GM20000 (cell line): ENCODE measurements around the gene OR2G2.

Source experiments
- DNase-seq: peaks from one replicate; pipeline ENCODE4 v3.0.0; 2012; ENCODE audit warnings: low spot score
- CTCF ChIP-seq: IDR thresholded peaks from 2 replicates; pipeline ENCODE4 v1.5.1; 2012; ENCODE audit warnings: mild to moderate bottlenecking, control low read depth; ENCODE audit errors: extremely low read depth, missing control alignments

The OR2G2 gene

DNA sequence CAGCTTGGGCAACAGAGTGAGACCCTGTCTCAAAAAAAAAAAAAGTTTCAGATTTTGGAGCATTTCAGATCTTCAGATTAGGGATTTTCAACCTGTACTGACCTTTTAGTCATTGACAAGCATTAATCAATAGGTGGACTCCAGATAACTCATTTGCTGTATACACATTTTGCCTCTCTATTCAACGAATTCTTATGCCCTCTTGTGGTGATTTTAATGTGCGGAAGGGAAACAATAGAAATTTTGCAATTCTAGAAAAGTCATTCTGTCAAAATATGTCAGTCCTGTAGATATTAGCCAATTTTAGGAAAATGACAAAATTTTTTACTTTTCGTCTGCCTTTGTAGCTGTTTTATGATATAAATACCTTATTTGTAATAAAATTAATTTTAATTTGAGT lies 11.6 kb upstream of the OR2G2 start:
- TF ChIP-seq CTCF = peak; percentile 35
- DNase-seq = peak; percentile 32

GRCh38 chr1:247578946-247579460 lies 9.2 kb upstream of the OR2G2 start:
- TF ChIP-seq CTCF = no peak
- no peak for DNase-seq

DNA sequence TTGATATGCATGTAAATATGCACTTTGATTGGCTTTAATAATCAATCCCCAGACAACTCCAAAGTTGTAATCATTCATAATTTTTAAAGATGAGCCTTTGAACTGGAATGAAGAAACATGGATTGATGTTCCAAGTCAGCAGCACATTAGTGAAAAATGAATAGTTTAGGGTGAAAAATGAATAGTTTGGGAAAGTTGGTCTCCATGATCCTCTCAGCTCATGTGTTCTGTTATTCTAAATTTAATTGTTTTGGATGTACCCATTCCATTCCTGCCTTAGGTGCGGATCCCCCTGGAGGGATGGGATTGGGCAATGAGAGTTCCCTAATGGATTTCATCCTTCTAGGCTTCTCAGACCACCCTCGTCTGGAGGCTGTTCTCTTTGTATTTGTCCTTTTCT lies 17.1 kb downstream of the OR2G2 start, which contains the start of gene OR2G3:
TSS of gene OR2G3 (plus strand) at position 301 of the 400 bp plus-strand sequence. CDS start at position 301, 0 bp downstream.
- no peak for DNase-seq
- TF ChIP-seq CTCF = no peak

- DNase-seq = no peak
- no peak for TF ChIP-seq CTCF
These were observed 25.2 kb downstream of the OR2G2 start for GRCh38 chr1:247613405-247613804.

DNA sequence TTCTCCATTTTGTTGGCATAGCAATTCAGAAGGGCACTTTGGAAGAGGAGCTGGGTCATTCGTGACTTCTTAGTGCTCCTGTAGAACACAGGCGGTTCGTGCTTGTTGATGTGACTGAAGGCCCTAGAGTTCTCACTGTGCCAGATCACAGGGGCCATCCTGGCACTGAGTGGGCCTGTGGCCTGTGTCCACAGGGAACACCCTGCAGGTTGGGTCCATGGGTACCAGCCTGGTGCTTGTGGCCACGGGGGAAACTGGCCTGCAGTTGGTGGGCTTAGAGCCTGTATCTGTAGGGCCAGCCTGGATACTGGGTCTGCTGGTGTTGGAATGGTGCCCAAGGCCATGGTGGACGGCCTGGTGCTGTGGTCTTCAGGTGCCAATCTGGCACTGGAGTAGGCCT lies 26.5 kb downstream of the OR2G2 start:
- TF ChIP-seq CTCF = no peak
- no peak for DNase-seq

GRCh38 chr1:247627951-247628350 lies 39.8 kb downstream of the OR2G2 start:
- TF ChIP-seq CTCF = no peak
- DNase-seq = no peak

- TF ChIP-seq CTCF = no peak
- no peak for DNase-seq
These were observed 49.9 kb downstream of the OR2G2 start for GRCh38 chr1:247638011-247638410.
